Endothelial cell (in vitro differentiated cells): ENCODE results near the gene ARHGAP44. TPM values are rescaled to one million over a fixed set of nuclear protein-coding genes. Genes with fewer than 3 reads are reported as not detected.

Source experiments
- DNase-seq: peaks from one replicate; pipeline ENCODE4 v3.0.0; 2021; ENCODE audit warnings: low spot score
- H3K27ac Mint-ChIP-seq: one replicate; pipeline ENCODE4 v1.8.0; 2021; ENCODE audit warnings: mixed read lengths, inconsistent platforms; ENCODE audit not compliant: unreplicated experiment
- H3K27me3 Mint-ChIP-seq: one replicate; pipeline ENCODE4 v1.8.0; 2021; ENCODE audit warnings: mild to moderate bottlenecking, moderate library complexity, mixed read lengths, inconsistent platforms; ENCODE audit not compliant: unreplicated experiment
- H3K36me3 Mint-ChIP-seq: one replicate; pipeline ENCODE4 v1.8.0; 2021; ENCODE audit warnings: mild to moderate bottlenecking, low read depth, mixed read lengths, inconsistent platforms; ENCODE audit not compliant: unreplicated experiment
- H3K4me1 Mint-ChIP-seq: one replicate; pipeline ENCODE4 v1.8.0; 2021; ENCODE audit warnings: mild to moderate bottlenecking, mixed read lengths, inconsistent platforms; ENCODE audit not compliant: unreplicated experiment
- H3K4me3 Mint-ChIP-seq: one replicate; pipeline ENCODE4 v1.8.0; 2021; ENCODE audit warnings: mild to moderate bottlenecking, mixed read lengths, inconsistent platforms; ENCODE audit not compliant: unreplicated experiment
- H3K9me3 Mint-ChIP-seq: one replicate; pipeline ENCODE4 v1.8.0; 2021; ENCODE audit warnings: mixed read lengths, inconsistent platforms; ENCODE audit not compliant: unreplicated experiment
- total RNA-seq: library from RNA; stranded (reverse); fragmentation: NEBNext Ultra II Directional; extraction: Animal tissue kit (Norgen Biotek cat#: 25700); gene quantifications from one replicate; pipeline ENCODE4 v1.2.1, GENCODE V29; 2021; ENCODE audit not compliant: unreplicated experiment
- TF ChIP-seq, protein P1 (sequence below): fragments of 200-600 bp; sonication (generic); IDR thresholded peaks from one replicate; pipeline ENCODE4 v1.5.0; 2021; ENCODE audit warnings: antibody characterized with exemption; ENCODE audit not compliant: unreplicated experiment

ARHGAP44 gene
- total RNA-seq, 1 donor from 2014 or later, result 11.5 TPM

DNA sequence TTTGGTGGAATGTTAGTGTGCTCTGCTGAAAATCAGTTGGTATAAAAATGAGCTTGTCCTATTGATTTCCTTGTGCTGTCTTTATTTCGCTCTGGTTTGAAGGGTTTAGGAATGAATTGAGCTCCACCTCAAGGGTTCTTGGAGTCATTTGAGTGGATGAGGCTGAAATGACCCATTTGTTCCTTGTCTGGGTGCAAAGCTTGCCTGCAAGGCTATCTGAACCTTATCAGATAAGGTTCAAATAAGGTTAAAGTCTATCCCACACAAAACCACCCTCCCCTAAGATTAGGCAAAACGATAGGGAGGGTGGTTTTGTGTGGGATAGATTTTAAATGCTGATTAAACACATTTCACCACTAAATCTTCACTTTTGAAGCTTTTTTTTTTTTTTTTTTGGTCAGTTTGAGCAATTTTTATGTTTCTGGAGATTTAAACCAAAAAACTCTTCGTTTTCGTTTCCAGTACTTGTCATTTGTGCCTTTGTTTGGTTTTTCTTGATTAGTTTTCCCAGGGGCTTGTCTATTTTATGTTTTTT, 62.7 kb downstream of the ARHGAP44 start:
- TF ChIP-seq, protein P1, sequence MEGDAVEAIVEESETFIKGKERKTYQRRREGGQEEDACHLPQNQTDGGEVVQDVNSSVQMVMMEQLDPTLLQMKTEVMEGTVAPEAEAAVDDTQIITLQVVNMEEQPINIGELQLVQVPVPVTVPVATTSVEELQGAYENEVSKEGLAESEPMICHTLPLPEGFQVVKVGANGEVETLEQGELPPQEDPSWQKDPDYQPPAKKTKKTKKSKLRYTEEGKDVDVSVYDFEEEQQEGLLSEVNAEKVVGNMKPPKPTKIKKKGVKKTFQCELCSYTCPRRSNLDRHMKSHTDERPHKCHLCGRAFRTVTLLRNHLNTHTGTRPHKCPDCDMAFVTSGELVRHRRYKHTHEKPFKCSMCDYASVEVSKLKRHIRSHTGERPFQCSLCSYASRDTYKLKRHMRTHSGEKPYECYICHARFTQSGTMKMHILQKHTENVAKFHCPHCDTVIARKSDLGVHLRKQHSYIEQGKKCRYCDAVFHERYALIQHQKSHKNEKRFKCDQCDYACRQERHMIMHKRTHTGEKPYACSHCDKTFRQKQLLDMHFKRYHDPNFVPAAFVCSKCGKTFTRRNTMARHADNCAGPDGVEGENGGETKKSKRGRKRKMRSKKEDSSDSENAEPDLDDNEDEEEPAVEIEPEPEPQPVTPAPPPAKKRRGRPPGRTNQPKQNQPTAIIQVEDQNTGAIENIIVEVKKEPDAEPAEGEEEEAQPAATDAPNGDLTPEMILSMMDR, result no peak
- no peak for DNase-seq
- Mint-ChIP-seq H3K4me3 (no peak overlapping the region), H3K27me3 (peaks cover 2% of the 10 kb centered on the region), H3K9me3 (no peaks in the 10 kb centered on the region), H3K27ac (no peak overlapping the region), H3K36me3 (peaks cover 3% of the 10 kb centered on the region), H3K4me1 (peaks cover 13% of the 10 kb centered on the region)

DNA sequence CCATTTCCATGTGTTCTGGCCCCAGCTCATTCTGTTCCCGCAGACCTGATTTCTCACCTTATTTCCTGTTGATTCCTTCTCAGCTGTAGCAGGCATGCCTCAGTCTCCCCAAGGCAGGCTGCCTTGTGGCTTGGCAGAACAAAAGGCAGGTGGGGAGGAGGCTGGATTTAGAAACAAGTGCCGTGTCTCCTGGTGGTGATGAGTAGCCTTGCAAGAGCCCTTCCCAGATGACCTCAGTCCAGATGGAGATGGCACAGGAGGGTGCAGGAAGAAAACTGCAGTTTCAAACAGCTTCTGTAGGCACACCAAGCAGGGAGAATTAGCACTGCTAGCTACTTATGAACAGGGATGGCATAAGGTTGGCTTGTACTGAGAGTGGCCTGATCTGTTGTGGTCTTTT, 64.6 kb downstream of the ARHGAP44 start:
- Mint-ChIP-seq H3K27me3 (no peaks in the 10 kb centered on the region), H3K9me3 (no peaks in the 10 kb centered on the region), H3K4me3 (no peak overlapping the region), H3K27ac (no peak overlapping the region), H3K36me3 (peaks cover 3% of the 10 kb centered on the region), H3K4me1 (peaks cover 13% of the 10 kb centered on the region)
- no peak for DNase-seq
- TF ChIP-seq, protein P1, result no peak

DNA sequence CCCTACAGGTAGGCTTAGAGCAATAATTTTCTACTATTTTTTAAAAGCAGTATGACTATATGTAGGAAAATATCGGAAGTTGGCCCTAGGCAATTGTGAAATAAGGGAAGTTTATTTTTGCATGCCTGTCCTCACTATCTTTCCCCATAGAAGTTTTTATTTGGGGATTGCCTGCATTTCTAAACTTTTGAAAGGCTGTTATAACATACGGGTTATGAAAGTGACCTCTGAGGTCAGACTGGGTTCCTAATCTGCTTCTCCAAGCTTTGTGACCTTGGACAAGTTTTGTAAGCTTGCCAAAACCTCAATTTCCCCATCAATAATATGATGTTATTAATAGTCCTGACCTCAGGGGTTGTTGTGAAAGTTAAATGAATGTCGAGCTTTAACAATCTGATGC, 67.1 kb downstream of the ARHGAP44 start:
- H3K27ac Mint-ChIP-seq, result no peak overlapping the region
- no peak for DNase-seq
- TF ChIP-seq, protein P1, result no peak

DNA sequence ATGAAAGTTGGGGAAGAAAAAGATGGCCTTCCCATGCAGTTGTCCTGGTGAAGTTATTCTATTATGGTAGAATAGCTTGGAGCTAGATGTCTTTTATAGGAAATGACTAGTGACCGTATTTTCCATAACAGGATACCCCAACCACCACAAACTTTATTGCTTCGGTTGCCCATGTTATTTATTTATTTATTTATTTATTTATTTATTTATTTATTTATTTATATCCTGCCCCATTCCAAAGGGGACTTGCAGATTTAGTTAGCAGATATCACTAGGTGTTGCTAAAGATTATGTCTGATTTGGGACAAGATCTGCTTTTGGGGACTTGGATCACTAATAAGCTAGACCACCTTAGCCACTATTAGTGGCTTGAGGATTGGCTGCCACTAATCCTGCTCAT, 68.3 kb downstream of the ARHGAP44 start:
- no peak overlapping the region for H3K27ac Mint-ChIP-seq

More for the DNA sequence above, 67.1 kb downstream of the ARHGAP44 start:
- no peaks in the 10 kb centered on the region for H3K9me3 Mint-ChIP-seq
- H3K36me3 Mint-ChIP-seq, result peaks cover 3% of the 10 kb centered on the region
- peaks cover 8% of the 10 kb centered on the region for H3K4me1 Mint-ChIP-seq
- H3K4me3 Mint-ChIP-seq, result no peak overlapping the region
- H3K27me3 Mint-ChIP-seq, result no peaks in the 10 kb centered on the region

DNA sequence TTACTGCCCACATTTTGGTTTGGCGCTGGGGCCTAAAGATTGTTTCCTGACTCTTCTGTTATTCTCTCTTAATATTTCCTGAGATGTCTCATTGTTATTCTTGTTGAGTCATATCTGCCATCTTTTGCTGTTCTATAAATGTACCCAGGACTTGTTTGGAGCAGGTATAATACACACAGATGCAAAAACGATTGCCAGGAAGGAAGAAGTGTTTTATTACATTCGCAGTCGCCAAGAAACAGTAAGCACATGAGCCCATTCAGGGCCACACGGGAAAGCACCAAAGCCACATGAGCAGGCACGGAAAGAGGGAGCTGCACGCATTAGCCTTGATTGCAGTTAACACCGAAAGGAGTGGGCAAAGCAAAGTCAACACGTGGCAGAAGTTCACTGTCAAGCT, 70.2 kb downstream of the ARHGAP44 start:
- Mint-ChIP-seq H3K36me3 (no peaks in the 10 kb centered on the region), H3K9me3 (no peaks in the 10 kb centered on the region), H3K27me3 (no peaks in the 10 kb centered on the region), H3K27ac (no peak overlapping the region), H3K4me3 (no peak overlapping the region), H3K4me1 (no peaks in the 10 kb centered on the region)
- TF ChIP-seq, protein P1, result no peak
- DNase-seq, result no peak

More for the DNA sequence above, 68.3 kb downstream of the ARHGAP44 start:
- Mint-ChIP-seq H3K4me3 (no peak overlapping the region), H3K9me3 (no peaks in the 10 kb centered on the region), H3K4me1 (peaks cover 8% of the 10 kb centered on the region), H3K36me3 (peaks cover 3% of the 10 kb centered on the region), H3K27me3 (no peaks in the 10 kb centered on the region)
- TF ChIP-seq, protein P1, result no peak
- no peak for DNase-seq
